ENCODE results near the gene KRTAP21-1. TPM values are rescaled to one million over a fixed set of nuclear protein-coding genes. Genes with fewer than 3 reads are reported as not detected.

The KRTAP21-1 gene
- not detected in 2 replicates for total RNA-seq

DNA sequence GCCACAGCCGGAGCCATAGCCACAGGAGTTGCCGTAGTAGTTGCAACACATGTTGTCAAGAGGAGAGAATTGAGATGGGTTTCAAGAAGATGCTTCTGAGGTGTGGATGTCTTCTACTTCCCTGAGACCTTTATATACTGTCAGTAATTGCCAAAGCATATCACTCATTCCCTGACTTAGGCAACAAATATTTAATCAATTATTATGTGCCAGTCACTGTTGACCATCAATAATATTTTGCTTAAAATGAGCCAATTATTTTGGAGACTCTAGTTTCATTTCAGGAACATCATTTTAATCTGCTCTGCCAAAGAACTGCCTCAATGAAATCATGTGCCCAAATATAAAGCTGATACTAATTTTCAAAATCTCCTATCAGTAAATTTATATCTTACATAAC is at the start of gene KRTAP21-1:
TSS of gene KRTAP21-1 (minus strand) at position 101 of the 400 bp plus-strand sequence. CDS start at position 51, 50 bp downstream.

DNA sequence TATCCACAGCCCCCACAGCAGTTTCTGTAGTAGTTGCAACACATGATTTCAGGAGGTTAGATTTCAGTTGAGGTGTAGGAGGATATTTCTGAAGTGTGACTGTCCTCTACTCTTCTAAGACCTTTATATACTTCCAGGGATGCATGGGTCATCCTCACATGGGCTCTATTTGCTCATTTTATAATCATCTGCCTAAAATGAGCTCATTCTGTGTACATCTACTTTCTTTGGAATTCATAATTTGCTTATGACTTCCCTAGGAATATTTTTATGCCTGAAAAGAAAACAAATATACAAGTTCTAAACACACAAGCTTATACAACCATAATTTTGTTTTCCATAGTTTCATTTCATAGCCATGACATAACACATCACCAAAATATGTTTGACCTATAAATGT is 8.1 kb downstream of the KRTAP21-1 start, which contains the start of gene KRTAP21-2:
TSS of gene KRTAP21-2 (minus strand) at position 101 of the 400 bp plus-strand sequence. CDS start at position 44, 57 bp downstream.

DNA sequence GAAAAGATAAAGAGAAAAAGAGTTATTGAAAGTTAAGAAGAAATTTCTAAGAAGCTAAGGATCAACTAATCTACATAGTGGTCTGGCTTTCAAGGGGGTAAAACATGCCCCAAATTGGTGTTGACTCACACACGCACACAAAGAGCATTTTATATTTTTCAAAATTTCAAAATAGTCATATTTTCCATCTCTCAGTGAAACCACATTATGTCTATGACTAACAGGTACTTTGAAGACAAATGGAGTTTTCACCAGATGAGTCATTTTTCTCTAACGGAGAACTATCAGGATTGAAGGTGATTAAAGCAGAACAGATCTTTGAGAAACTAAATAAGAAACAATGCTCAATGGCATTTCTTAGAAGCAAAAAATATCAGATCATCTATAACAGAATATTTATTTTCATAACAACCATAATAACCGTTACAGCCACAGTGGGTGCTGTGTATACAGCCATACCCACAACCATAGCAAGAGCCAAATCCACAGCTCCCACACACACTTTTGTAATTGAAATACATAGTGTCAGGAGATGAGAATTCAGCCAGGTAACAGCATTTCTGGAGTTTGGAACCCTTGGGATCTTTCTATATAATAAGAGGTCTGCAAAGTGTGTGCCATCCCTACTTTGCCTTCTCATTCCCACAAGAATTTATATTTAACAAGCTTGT is 36.9 kb downstream of the KRTAP21-1 start, which contains the start of gene KRTAP21-3:
TSS of gene KRTAP21-3 (minus strand) at position 539 of the 671 bp plus-strand sequence. CDS start at position 521, 18 bp downstream.

Small RNAs within 50 kb of the gene (small RNA-seq; reads per million reads assigned to genes)
- gene AP000244.1 (not detected), gene KRTAP21-3 (not detected), gene KRTAP8-2P (not detected)

Other genes starting within 250 kb of the KRTAP21-1 start
- gene KRTAP19-6, start 213.6 kb downstream of the KRTAP21-1 start, total RNA-seq: not detected in 2 replicates
- not detected in 2 replicates for gene KRTAP19-7, start 194.1 kb downstream of the KRTAP21-1 start, total RNA-seq
- gene KRTAP22-2, start 165.0 kb downstream of the KRTAP21-1 start, total RNA-seq: not detected in 2 replicates
- not detected in 2 replicates for gene KRTAP6-3, start 163.0 kb downstream of the KRTAP21-1 start, total RNA-seq
- not detected in 2 replicates for gene KRTAP6-2, start 156.5 kb downstream of the KRTAP21-1 start, total RNA-seq
- gene KRTAP22-1, start 154.3 kb downstream of the KRTAP21-1 start, total RNA-seq: not detected in 2 replicates
- not detected in 2 replicates for gene KRTAP6-1, start 141.5 kb downstream of the KRTAP21-1 start, total RNA-seq
- not detected in 2 replicates for gene KRTAP20-1, start 139.0 kb downstream of the KRTAP21-1 start, total RNA-seq
- gene KRTAP20-4, start 134.8 kb downstream of the KRTAP21-1 start, total RNA-seq: not detected in 2 replicates
- not detected in 2 replicates for gene KRTAP20-2, start 120.2 kb downstream of the KRTAP21-1 start, total RNA-seq
- gene KRTAP20-3, start 112.6 kb downstream of the KRTAP21-1 start, total RNA-seq: not detected in 2 replicates
- not detected in 2 replicates for gene KRTAP21-3, start 36.7 kb downstream of the KRTAP21-1 start, total RNA-seq
- gene KRTAP21-2, start 8.2 kb downstream of the KRTAP21-1 start, total RNA-seq: not detected in 2 replicates
- not detected in 2 replicates for gene KRTAP8-1, start 57.8 kb upstream of the KRTAP21-1 start, total RNA-seq
- gene KRTAP7-1, start 74.3 kb upstream of the KRTAP21-1 start, total RNA-seq: not detected in 2 replicates
- not detected in 2 replicates for gene KRTAP11-1, start 126.2 kb upstream of the KRTAP21-1 start, total RNA-seq

Data from hair follicle dermal papilla cell (primary cell).